K562 (cell line): Measurements from ENCODE around the gene AAR2. TPM values are rescaled to one million over a fixed set of nuclear protein-coding genes. Genes with fewer than 3 reads are reported as not detected.

Source experiments
- ATAC-seq: fragments of 200-7000 bp; cut with Tn5 transposase; 3 replicates; pipeline ENCODE4 v1.9.1; 2020; ENCODE audit warnings: moderate library complexity
- BruUV-seq: library from RNA; stranded (reverse); fragments of 400-500 nt; replicated peaks from 2 replicates; lab custom pipeline; 2021; lab: Mats Ljungman, UMichigan
- CTCF ChIA-PET: fragments of 300-600 bp; formaldehyde crosslinking; extraction: SDS; loops from one replicate; lab custom pipeline; 2021; ENCODE audit warnings: low intra/inter-chr PET ratio; lab: Yijun Ruan, JAX
- POLR2A ChIA-PET: fragments of 300-600, 350-650 bp; sonication (Branson Sonifier 250); formaldehyde crosslinking; extraction: SDS; loops from one replicate; lab custom pipeline; 2021; ENCODE audit warnings: antibody characterized with exemption, inconsistent platforms; lab: Yijun Ruan, JAX
- DNase-seq, 4 experiments: peaks; one replicate each; pipeline versions ENCODE4 v3.0.0 to v3.0.0-alpha.2; 2011 to 2018; ENCODE audit warnings: low spot score in 3 of 4, mixed read lengths in 3 of 4; ENCODE audit errors: extremely low read depth in 1 of 4
- FAIRE-seq: peaks from 2 replicates; lab custom pipeline; 2011; peaks lifted over from hg19 to GRCh38; lab: Jason Lieb, UNC
- H2AFZ ChIP-seq: 2 replicates; pipeline ENCODE4 v1.6.0; 2011; ENCODE audit warnings: low read depth, low read length, control low read depth, inconsistent platforms
- H3K27ac ChIP-seq: fragments of 200-600 bp; 3 replicates; pipeline ENCODE4 v1.8.0; 2011; ENCODE audit warnings: low read depth, mild to moderate bottlenecking, control low read depth, inconsistent platforms, low read length, moderate library complexity, mixed read lengths; ENCODE audit errors: extremely low read depth
- H3K27me3 ChIP-seq, 2 experiments: fragments of 300-600 bp in 1 of 2; 2 replicates in 1 of 2; 3 replicates in 1 of 2; pipeline versions ENCODE4 v1.6.0 to v1.8.0; 2011; ENCODE audit warnings: inconsistent platforms in 2 of 2, low read length in 2 of 2, mild to moderate bottlenecking in 1 of 2, mixed read lengths in 1 of 2, moderate library complexity in 1 of 2; ENCODE audit not compliant: control insufficient read depth in 2 of 2, insufficient read depth in 2 of 2
- H3K36me3 ChIP-seq: fragments of 300-600 bp; 3 replicates; pipeline ENCODE4 v1.8.0; 2011; ENCODE audit warnings: mild to moderate bottlenecking, low read length, inconsistent platforms; ENCODE audit not compliant: control insufficient read depth, insufficient read depth
- H3K4me1 ChIP-seq, 2 experiments: fragments of 200-600 bp in 1 of 2; replicated peaks in 1 of 2; 2 replicates in 1 of 2; 3 replicates in 1 of 2; pipeline versions ENCODE4 v1.5.1 to v1.8.0; 2011; ENCODE audit warnings: inconsistent platforms in 2 of 2, low read length in 2 of 2, mild to moderate bottlenecking in 1 of 2, mixed read lengths in 1 of 2, moderate library complexity in 1 of 2; ENCODE audit not compliant: control insufficient read depth in 2 of 2, insufficient read depth in 2 of 2
- H3K4me2 ChIP-seq: 2 replicates; pipeline ENCODE4 v1.6.1; 2011; ENCODE audit warnings: low read length, control low read depth, inconsistent platforms, mixed read lengths; ENCODE audit not compliant: insufficient read depth
- H3K4me3 ChIP-seq: fragments of 200-600 bp; sonication (generic), shearing (Covaris generic); 2 replicates; pipeline ENCODE4 v1.5.1; 2016; ENCODE audit warnings: control low read depth, inconsistent platforms
- H3K79me2 ChIP-seq: fragments of 200-600 bp; 3 replicates; pipeline ENCODE4 v1.8.0; 2011; ENCODE audit warnings: low read length, inconsistent platforms; ENCODE audit not compliant: control insufficient read depth, insufficient read depth
- H3K9ac ChIP-seq, 2 experiments: 2 replicates each; pipeline versions ENCODE4 v1.6.0 to v1.6.1; 2011; ENCODE audit warnings: low read depth in 2 of 2, low read length in 2 of 2, control low read depth in 1 of 2, inconsistent platforms in 1 of 2, mild to moderate bottlenecking in 1 of 2, mixed read lengths in 1 of 2; ENCODE audit not compliant: insufficient read depth in 1 of 2
- H3K9me1 ChIP-seq: one replicate; pipeline ENCODE4 v1.6.0; 2011; ENCODE audit warnings: inconsistent platforms, mild to moderate bottlenecking, low read length, moderate library complexity; ENCODE audit not compliant: control insufficient read depth, insufficient read depth
- H3K9me3 ChIP-seq: replicated peaks from 2 replicates; pipeline ENCODE4 v1.5.1; 2011; ENCODE audit warnings: low read depth, low read length, inconsistent platforms; ENCODE audit not compliant: control insufficient read depth, insufficient read depth
- H4K20me1 ChIP-seq: replicated peaks from 2 replicates; pipeline ENCODE4 v1.6.1; 2011; ENCODE audit warnings: low read length, inconsistent platforms, mixed read lengths; ENCODE audit not compliant: control insufficient read depth, insufficient read depth
- ARID4B ChIP-seq: sonication (generic); formaldehyde crosslinking; IDR thresholded peaks from 2 replicates; pipeline ENCODE4 v1.8.0; 2022; ENCODE audit warnings: mild to moderate bottlenecking, missing genetic modification reagents
- ATF6 ChIP-seq: sonication (generic); formaldehyde crosslinking; IDR thresholded peaks from 2 replicates; pipeline ENCODE4 v1.4.0; 2020; ENCODE audit warnings: mild to moderate bottlenecking, missing genetic modification reagents
- BRCA1 ChIP-seq, 2 experiments: fragments of 450-650 bp in 1 of 2; sonication (generic) in 1 of 2; formaldehyde crosslinking in 1 of 2; IDR thresholded peaks; 2 replicates each; pipeline versions ENCODE4 v1.5.0 to v1.6.1; 2017 to 2020; ENCODE audit warnings: mild to moderate bottlenecking in 1 of 2, missing genetic modification reagents in 1 of 2
- CAMTA2 ChIP-seq: fragments of 250-450 bp; sonication (Bioruptor Pico); conservative IDR thresholded peaks from 2 replicates; pipeline ENCODE4 v1.5.1; 2022
- CHD4 ChIP-seq: fragments of 200-600 bp; sonication (generic); IDR thresholded peaks from 3 replicates; pipeline ENCODE4 v1.6.1; 2012; ENCODE audit warnings: low read depth, mild to moderate bottlenecking, mixed read lengths, low read length, inconsistent platforms; ENCODE audit not compliant: insufficient read depth, insufficient replicate concordance, poor library complexity, severe bottlenecking
- ETV1 ChIP-seq: fragments of 450-650 bp; conservative IDR thresholded peaks from 2 replicates; pipeline ENCODE4 v1.6.1; 2016; ENCODE audit warnings: missing genetic modification characterization, control low read depth, low read depth, missing compliant biosample characterization
- FOXK1 ChIP-seq: sonication (generic); formaldehyde crosslinking; IDR thresholded peaks from 2 replicates; pipeline ENCODE4 v1.8.0; 2022; ENCODE audit warnings: missing genetic modification reagents, mild to moderate bottlenecking, borderline replicate concordance
- GTF2A2 ChIP-seq: IDR thresholded peaks from 2 replicates; pipeline ENCODE4 v1.6.1; 2016; ENCODE audit warnings: mild to moderate bottlenecking, missing genetic modification characterization, missing compliant biosample characterization
- GTF2B ChIP-seq: IDR thresholded peaks from 2 replicates; pipeline ENCODE4 v1.6.1; 2011; ENCODE audit not compliant: insufficient read length; ENCODE audit errors: extremely low read depth
- HDAC1 ChIP-seq, 2 experiments: fragments of 450-650 bp; IDR thresholded peaks; 2 replicates each; pipeline ENCODE4 v1.6.1; 2016 to 2017; ENCODE audit warnings: inconsistent platforms in 1 of 2, mild to moderate bottlenecking in 1 of 2, moderate library complexity in 1 of 2
- KDM1A ChIP-seq, 2 experiments: fragments of 450-650 bp; IDR thresholded peaks; 2 replicates each; pipeline ENCODE4 v1.6.1; 2016; ENCODE audit warnings: mild to moderate bottlenecking in 2 of 2
- L3MBTL2 ChIP-seq: fragments of 450-650 bp; IDR thresholded peaks from 2 replicates; pipeline ENCODE4 v1.6.1; 2016; ENCODE audit warnings: mild to moderate bottlenecking, moderate library complexity
- SMARCB1 ChIP-seq: IDR thresholded peaks from 2 replicates; pipeline ENCODE4 v1.6.1; 2011; ENCODE audit warnings: improper control_type of control experiment, low read depth; ENCODE audit not compliant: insufficient read length
- TCF3 ChIP-seq: sonication (generic); formaldehyde crosslinking; IDR thresholded peaks from 2 replicates; pipeline ENCODE4 v1.4.0; 2020; ENCODE audit warnings: mild to moderate bottlenecking, missing genetic modification reagents
- TCF7 ChIP-seq: sonication (generic); IDR thresholded peaks from 2 replicates; pipeline ENCODE4 v1.6.1; 2016; ENCODE audit warnings: antibody characterized with exemption, borderline replicate concordance
- ZNF217 ChIP-seq: sonication (generic); formaldehyde crosslinking; IDR thresholded peaks from 2 replicates; pipeline ENCODE4 v1.8.0; 2022; ENCODE audit warnings: mild to moderate bottlenecking, missing genetic modification reagents
- WGBS: fragments of 100-300 bp; shearing (Covaris generic); methylation state at CpG from one replicate; pipeline ENCODE4 v1.1.6; 2016; ENCODE audit warnings: low coverage, mixed read lengths; ENCODE audit not compliant: insufficient coverage; ENCODE audit errors: missing lambda C conversion rate; 5-methylcytosine and 5-hydroxymethylcytosine counted together
- in situ Hi-C: fragments of 300-500 bp; cut with MboI; formaldehyde crosslinking; loops from 4 replicates; pipeline ENCODE4 v1.15.0; 2018; ENCODE audit warnings: inconsistent platforms, mixed read lengths
- intact Hi-C: fragments of 100-400 bp; cut with micrococcal nuclease; formaldehyde crosslinking; loops from 2 replicates; pipeline ENCODE4 v1.14.2; 2022
- polyA plus RNA-seq, 8 experiments: library from polyadenylated mRNA; depleted of rRNA in 4 of 8; stranded (reverse) in 5 of 8; unstranded in 3 of 8; fragments of >200 nt; fragmentation: Nextera tagmentation in 2 of 8; fragmentation: Illumina TruSeq in 1 of 8; extraction: Ambion mirVana in 2 of 8; extraction: Trizol in 1 of 8; gene quantifications; 2 replicates each; pipeline versions ENCODE4 v1.2.1 to v1.2.3, GENCODE V29; 2011 to 2014; ENCODE audit warnings: inconsistent platforms in 1 of 8, missing spikeins in 1 of 8
- total RNA-seq, 7 experiments: library from RNA; depleted of rRNA in 6 of 7; stranded (reverse); fragments of >200 nt in 6 of 7; fragmentation: Illumina TruSeq in 2 of 7; extraction: Trizol in 2 of 7; gene quantifications; 2 replicates each; pipeline versions ENCODE4 v1.2.1 to v1.2.3, GENCODE V29; 2011 to 2021; ENCODE audit warnings: low replicate concordance in 1 of 7

The AAR2 gene
- total and polyA plus RNA-seq, 9 of the 15 experiments (the other 6 are each of a cell fraction or from before 2014, with no cell fraction given): 6.5 to 36.2 (median 24.7) TPM

GRCh38 chr20:36279362-36279761 is 43.1 kb downstream of the AAR2 start:
- Histone ChIP-seq H3K4me2 (no peak overlapping the region), H3K4me1 (no peaks in the 10 kb centered on the region), H4K20me1 (no peaks in the 10 kb centered on the region), H3K4me3 (no peak overlapping the region), H2AFZ (no peak overlapping the region), H3K27ac (no peak overlapping the region), H3K9me1 (no peaks in the 10 kb centered on the region), H3K36me3 (no peaks in the 10 kb centered on the region), H3K79me2 (no peaks in the 10 kb centered on the region)
- WGBS: 0% methylated on average over 5 of the region's 5 CpGs
- no peak for ATAC-seq
- DNase-seq: no peak
- intact Hi-C loops (no loop called here), in situ Hi-C loops (no loop called here)
- no peak for FAIRE-seq
- BruUV-seq: no TSS peak
- ChIA-PET POLR2A (interaction anchor here (0.6 to 1.0 kb wide), 5 partner anchors 25 to 250 kb away, joined by 3 to 4 read pairs (median 3); no protein-coding TSS in a partner anchor), CTCF (no interaction called here)
- no peak for TF ChIP-seq CAMTA2 (CRISPR knock-in tag)
- TF ChIP-seq HDAC1 (IDR thresholded peaks at IDR 0.05): no peak
- TF ChIP-seq L3MBTL2: no peak
- no peak for TF ChIP-seq TCF7
- TF ChIP-seq BRCA1 (IDR thresholded peaks at IDR 0.05): no peak
- no peak for TF ChIP-seq BRCA1 (CRISPR knock-in tag; IDR thresholded peaks at IDR 0.05)
- no peak for TF ChIP-seq GTF2A2 (tag)
- no peak for TF ChIP-seq ARID4B (CRISPR knock-in tag)
- no peak for TF ChIP-seq ETV1 (tag)
- no peak for TF ChIP-seq ZNF217
- no peak for TF ChIP-seq CHD4
- TF ChIP-seq KDM1A (IDR thresholded peaks at IDR 0.05): no peak
- TF ChIP-seq GTF2B: no peak
- no peak for TF ChIP-seq TCF3 (CRISPR knock-in tag)
- no peak for TF ChIP-seq SMARCB1
- no peak for TF ChIP-seq FOXK1 (CRISPR knock-in tag)
- TF ChIP-seq ATF6 (CRISPR knock-in tag): no peak
- TF ChIP-seq, all 486 proteins: peak for 0
- H3K9me3 ChIP-seq: no peaks in the 10 kb centered on the region
- H3K27me3 ChIP-seq: peaks cover 6 to 50% of the 10 kb centered on the region in 2 experiments; a peak in 4 of 5 replicates
- H3K9ac ChIP-seq: no peak overlapping the region
